CD8-positive, alpha-beta memory T cell (primary cell): ENCODE data around the gene PCDHA9. TPM values are rescaled to one million over a fixed set of nuclear protein-coding genes. Genes with fewer than 3 reads are reported as not detected.
"Not testable (repeated sequence)": the region's sequence is repeated elsewhere in the genome, so short reads cannot be mapped to it uniquely, and the experiment has no call there.

Source experiments
- CTCF ChIA-PET: fragments of 350-600 bp; sonication (Branson Sonifier 250); formaldehyde crosslinking; loops from one replicate; lab custom pipeline; 2021; ENCODE audit warnings: antibody characterized with exemption; lab: Charles Lee
- POLR2A ChIA-PET: fragments of 350-600 bp; sonication (Branson Sonifier 250); formaldehyde crosslinking; loops from one replicate; lab custom pipeline; 2021; ENCODE audit warnings: antibody characterized with exemption; lab: Charles Lee
- DNase-seq, 5 donors: peaks; one replicate each; pipeline versions ENCODE4 v3.0.0 to v3.0.0-alpha.2; 2020 to 2022; ENCODE audit warnings: mixed read lengths in 1 of 5
- H3K27ac ChIP-seq: one replicate; pipeline ENCODE4 v1.7.0; 2013; ENCODE audit warnings: low read depth, mild to moderate bottlenecking, low read length, moderate library complexity
- H3K27me3 ChIP-seq: 2 replicates; pipeline ENCODE4 v1.7.0; 2013; ENCODE audit warnings: low read length, mild to moderate bottlenecking; ENCODE audit not compliant: insufficient read depth, poor library complexity, severe bottlenecking
- H3K36me3 ChIP-seq: 2 replicates; pipeline ENCODE4 v1.7.0; 2013; ENCODE audit warnings: mild to moderate bottlenecking, low read length, moderate library complexity; ENCODE audit not compliant: insufficient read depth
- H3K4me1 ChIP-seq: 2 replicates; pipeline ENCODE4 v1.7.0; 2013; ENCODE audit warnings: mild to moderate bottlenecking, low read length, moderate library complexity; ENCODE audit not compliant: insufficient read depth
- H3K4me3 ChIP-seq: 2 replicates; pipeline ENCODE4 v1.7.0; 2013; ENCODE audit warnings: mild to moderate bottlenecking, low read length
- H3K9me3 ChIP-seq: 2 replicates; pipeline ENCODE4 v1.7.0; 2013; ENCODE audit warnings: mild to moderate bottlenecking, low read length
- H3K27ac Mint-ChIP-seq, 8 donors: one replicate each; pipeline ENCODE4 v1.8.0; 2020 to 2021; ENCODE audit warnings: mixed read lengths in 8 of 8, mild to moderate bottlenecking in 6 of 8, inconsistent platforms in 3 of 8, moderate library complexity in 3 of 8
- H3K27me3 Mint-ChIP-seq, 2 donors: one replicate each; pipeline ENCODE4 v1.8.0; 2020 to 2021; ENCODE audit warnings: mixed read lengths in 2 of 2, mild to moderate bottlenecking in 1 of 2, moderate library complexity in 1 of 2
- H3K36me3 Mint-ChIP-seq, 3 donors: one replicate each; pipeline ENCODE4 v1.8.0; 2020 to 2021; ENCODE audit warnings: mixed read lengths in 3 of 3, inconsistent platforms in 1 of 3, mild to moderate bottlenecking in 1 of 3
- H3K4me1 Mint-ChIP-seq, 3 donors: one replicate each; pipeline ENCODE4 v1.8.0; 2020 to 2021; ENCODE audit warnings: mixed read lengths in 3 of 3, inconsistent platforms in 1 of 3, mild to moderate bottlenecking in 1 of 3
- H3K4me3 Mint-ChIP-seq, 7 donors: one replicate each; pipeline ENCODE4 v1.8.0; 2020 to 2021; ENCODE audit warnings: mixed read lengths in 7 of 7, mild to moderate bottlenecking in 6 of 7, moderate library complexity in 4 of 7, inconsistent platforms in 2 of 7
- H3K9me3 Mint-ChIP-seq, 5 donors: one replicate each; pipeline ENCODE4 v1.8.0; 2020 to 2022; ENCODE audit warnings: mixed read lengths in 5 of 5, mild to moderate bottlenecking in 3 of 5, moderate library complexity in 2 of 5, inconsistent platforms in 1 of 5
- polyA plus RNA-seq: library from polyadenylated mRNA; unstranded; fragments of 300-500 nt; fragmentation: Illumina TruSeq; gene quantifications from one replicate; pipeline ENCODE4 v1.2.3, GENCODE V29; 2021
- total RNA-seq, 2 experiments: library from RNA; stranded (reverse); gene quantifications; one replicate each; pipeline ENCODE4 v1.2.3, GENCODE V29; 2021

PCDHA9 gene
- total and polyA plus RNA-seq, 3 experiments from 2014 or later = not detected

- H3K27me3 ChIP-seq = no peaks in the 10 kb centered on the region
- no peak overlapping the region for H3K4me3 Mint-ChIP-seq
- peaks cover 14 to 49% (median 38%) of the 10 kb centered on the region in 5 donors for H3K9me3 Mint-ChIP-seq
- H3K27ac Mint-ChIP-seq = no peak overlapping the region
- H3K27me3 Mint-ChIP-seq = peaks cover 9 to 35% of the 10 kb centered on the region in 2 donors
- POLR2A ChIA-PET = no interaction called here
- DNase-seq = no peak
- CTCF ChIA-PET = no interaction called here
- no peaks in the 10 kb centered on the region for H3K9me3 ChIP-seq
- no peaks in the 10 kb centered on the region for H3K4me1 ChIP-seq
- no peak overlapping the region for H3K4me3 ChIP-seq
- no peak overlapping the region for H3K27ac ChIP-seq
- H3K36me3 Mint-ChIP-seq = peaks cover 0 to 1% (median 0%) of the 10 kb centered on the region in 3 donors
- no peaks in the 10 kb centered on the region for H3K4me1 Mint-ChIP-seq
- no peaks in the 10 kb centered on the region for H3K36me3 ChIP-seq
These were observed 39.3 kb upstream of the PCDHA9 start for GRCh38 chr5:140808889-140809291.

DNA sequence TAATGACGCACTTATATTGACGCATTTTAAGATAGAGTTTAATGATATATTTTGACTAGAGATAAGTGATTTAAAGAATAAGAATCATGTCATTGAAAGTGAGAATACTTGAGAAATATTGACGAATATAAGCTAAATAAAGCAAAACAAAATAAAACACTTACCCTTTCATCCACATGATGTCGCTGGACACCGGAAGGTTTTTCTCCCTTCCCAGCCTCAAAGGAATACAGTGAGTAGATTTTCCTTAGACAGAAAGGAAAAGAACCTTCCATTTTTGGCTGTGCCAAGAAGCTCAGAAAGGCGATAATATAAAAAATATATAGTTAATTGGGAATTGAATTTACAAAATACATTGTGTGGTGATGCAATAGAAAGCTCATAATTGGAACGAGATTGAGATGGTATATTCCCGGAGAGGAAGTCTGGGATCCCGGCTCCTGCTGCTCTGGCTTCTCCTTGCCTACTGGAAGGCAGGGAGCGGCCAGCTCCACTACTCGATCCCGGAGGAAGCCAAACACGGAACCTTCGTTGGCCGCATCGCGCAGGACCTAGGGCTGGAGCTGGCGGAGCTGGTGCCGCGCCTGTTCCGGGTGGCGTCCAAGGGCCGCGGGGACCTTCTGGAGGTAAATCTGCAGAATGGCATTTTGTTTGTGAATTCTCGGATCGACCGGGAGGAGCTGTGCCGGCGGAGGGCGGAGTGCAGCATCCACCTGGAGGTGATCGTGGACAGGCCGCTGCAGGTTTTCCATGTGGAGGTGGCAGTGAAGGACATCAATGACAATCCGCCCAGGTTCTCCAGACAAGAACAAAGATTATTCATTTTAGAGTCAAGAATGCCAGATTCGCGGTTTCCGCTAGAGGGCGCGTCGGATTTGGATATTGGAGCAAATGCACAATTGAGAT lies 26.6 kb upstream of the PCDHA9 start, which contains the start of gene PCDHA5:
PCDHA5 (plus strand) TSS at position 239 of the 906 bp plus-strand sequence.
- peaks cover 14 to 31% of the 10 kb centered on the region in 2 donors for H3K27me3 Mint-ChIP-seq
- no peaks in the 10 kb centered on the region for H3K4me1 Mint-ChIP-seq
- H3K27ac ChIP-seq = no peak within 1 kb of the TSS
- no peak within 1 kb of the TSS for H3K27ac Mint-ChIP-seq
- no peaks in the 10 kb centered on the region for H3K36me3 ChIP-seq
- H3K4me3 Mint-ChIP-seq = no peak within 1 kb of the TSS
- no peaks in the 10 kb centered on the region for H3K36me3 Mint-ChIP-seq
- H3K4me3 ChIP-seq = no peak within 1 kb of the TSS
- H3K27me3 ChIP-seq = no peaks in the 10 kb centered on the region
- no peak for DNase-seq
- peaks cover 12 to 30% (median 20%) of the 10 kb centered on the region in 5 donors for H3K9me3 Mint-ChIP-seq
- ChIA-PET POLR2A (no interaction called here), CTCF (no interaction called here)
- H3K4me1 ChIP-seq = no peaks in the 10 kb centered on the region
- no peaks in the 10 kb centered on the region for H3K9me3 ChIP-seq

DNA sequence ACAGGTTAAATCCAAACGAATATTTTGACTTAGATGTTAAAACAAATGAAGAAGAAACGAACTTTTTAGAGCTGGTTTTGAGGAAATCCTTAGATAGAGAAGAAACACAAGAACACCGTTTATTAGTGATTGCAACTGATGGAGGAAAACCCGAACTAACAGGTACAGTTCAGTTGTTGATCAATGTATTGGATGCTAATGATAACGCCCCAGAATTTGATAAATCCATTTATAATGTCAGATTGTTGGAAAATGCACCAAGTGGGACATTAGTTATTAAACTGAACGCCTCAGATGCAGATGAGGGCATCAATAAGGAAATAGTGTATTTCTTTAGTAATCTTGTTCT lies 25.9 kb upstream of the PCDHA9 start:
- peaks cover 0 to 5% (median 0%) of the 10 kb centered on the region in 3 donors for H3K36me3 Mint-ChIP-seq
- no peaks in the 10 kb centered on the region for H3K27me3 ChIP-seq
- no peak for DNase-seq
- peaks cover 9 to 34% (median 23%) of the 10 kb centered on the region in 5 donors for H3K9me3 Mint-ChIP-seq
- no peak overlapping the region for H3K4me3 ChIP-seq
- ChIA-PET CTCF (no interaction called here), POLR2A (no interaction called here)
- peaks cover 20 to 37% of the 10 kb centered on the region in 2 donors for H3K27me3 Mint-ChIP-seq
- no peak overlapping the region for H3K27ac Mint-ChIP-seq
- no peak overlapping the region for H3K4me3 Mint-ChIP-seq
- no peaks in the 10 kb centered on the region for H3K4me1 ChIP-seq
- H3K4me1 Mint-ChIP-seq = no peaks in the 10 kb centered on the region
- H3K27ac ChIP-seq = no peak overlapping the region
- no peaks in the 10 kb centered on the region for H3K9me3 ChIP-seq
- H3K36me3 ChIP-seq = no peaks in the 10 kb centered on the region

- H3K27ac Mint-ChIP-seq, H3K27ac ChIP-seq, H3K4me1 ChIP-seq, H3K9me3 ChIP-seq, H3K27me3 ChIP-seq, H3K4me1 Mint-ChIP-seq, H3K36me3 ChIP-seq, H3K4me3 Mint-ChIP-seq, H3K36me3 Mint-ChIP-seq, H3K4me3 ChIP-seq, DNase-seq, POLR2A ChIA-PET, CTCF ChIA-PET: not testable (repeated sequence)
- Mint-ChIP-seq H3K9me3 (peaks cover 13 to 27% (median 26%) of the 10 kb centered on the region in 5 donors), H3K27me3 (peaks cover 20 to 35% of the 10 kb centered on the region in 2 donors)
These were observed 25.2 kb upstream of the PCDHA9 start for GRCh38 chr5:140822969-140823368.

DNA sequence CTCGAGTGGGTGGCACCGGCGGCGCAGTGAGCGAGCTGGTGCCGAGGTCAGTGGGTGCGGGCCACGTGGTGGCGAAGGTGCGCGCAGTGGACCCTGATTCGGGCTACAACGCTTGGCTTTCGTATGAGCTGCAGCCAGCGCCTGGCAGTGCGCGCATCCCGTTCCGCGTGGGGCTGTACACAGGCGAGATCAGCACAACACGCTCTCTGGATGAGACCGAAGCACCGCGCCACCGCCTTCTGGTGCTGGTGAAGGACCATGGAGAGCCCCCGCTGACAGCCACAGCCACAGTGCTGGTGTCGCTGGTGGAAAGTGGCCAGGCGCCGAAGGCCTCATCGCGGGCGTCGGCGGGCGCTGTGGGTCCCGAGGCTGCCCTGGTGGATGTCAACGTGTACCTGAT lies 24.7 kb upstream of the PCDHA9 start:
- no peak overlapping the region for H3K4me3 ChIP-seq
- no peaks in the 10 kb centered on the region for H3K9me3 ChIP-seq
- Mint-ChIP-seq H3K36me3 (peaks cover 0 to 8% (median 0%) of the 10 kb centered on the region in 3 donors), H3K4me3 (no peak overlapping the region), H3K27me3 (peaks cover 19 to 32% of the 10 kb centered on the region in 2 donors), H3K4me1 (no peaks in the 10 kb centered on the region), H3K9me3 (peaks cover 11 to 28% (median 27%) of the 10 kb centered on the region in 5 donors), H3K27ac (no peak overlapping the region)
- H3K36me3 ChIP-seq = no peaks in the 10 kb centered on the region
- ChIA-PET POLR2A (no interaction called here), CTCF (no interaction called here)
- no peak overlapping the region for H3K27ac ChIP-seq
- no peaks in the 10 kb centered on the region for H3K4me1 ChIP-seq
- H3K27me3 ChIP-seq = no peaks in the 10 kb centered on the region
- DNase-seq = no peak

DNA sequence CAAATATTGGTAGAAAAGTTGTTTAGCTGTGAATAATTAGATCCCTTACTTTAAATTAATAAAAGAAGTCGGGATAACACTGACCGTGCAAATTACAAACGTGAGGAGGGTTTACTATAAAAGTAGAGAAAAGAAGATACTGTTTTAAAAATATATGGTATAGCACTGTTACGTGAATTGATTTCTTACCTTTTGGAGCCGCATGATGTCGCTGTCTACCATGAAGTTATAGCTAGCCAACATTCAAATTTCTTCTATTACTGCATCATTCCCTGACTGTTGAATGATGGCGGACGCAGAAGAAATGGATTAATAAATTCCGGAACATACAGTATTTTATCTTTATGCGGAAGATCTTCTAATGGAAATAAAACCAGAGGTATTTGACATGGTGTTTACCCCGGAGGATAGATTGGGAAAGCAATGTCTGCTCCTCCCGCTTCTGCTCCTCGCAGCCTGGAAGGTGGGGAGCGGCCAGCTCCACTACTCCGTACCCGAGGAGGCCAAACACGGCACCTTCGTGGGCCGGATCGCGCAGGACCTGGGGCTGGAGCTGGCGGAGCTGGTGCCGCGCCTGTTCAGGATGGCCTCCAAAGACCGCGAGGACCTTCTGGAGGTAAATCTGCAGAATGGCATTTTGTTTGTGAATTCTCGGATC lies 20.3 kb upstream of the PCDHA9 start, which contains the start of gene PCDHA6:
PCDHA6 (plus strand) TSS at position 257 of the 658 bp plus-strand sequence; CDS start at position 389, 132 bp downstream.
- Histone ChIP-seq H3K36me3 (no peaks in the 10 kb centered on the region), H3K4me3 (no peak within 1 kb of the TSS), H3K9me3 (no peaks in the 10 kb centered on the region), H3K27me3 (no peaks in the 10 kb centered on the region), H3K4me1 (no peaks in the 10 kb centered on the region), H3K27ac (no peak within 1 kb of the TSS)
- Mint-ChIP-seq H3K4me3 (no peak within 1 kb of the TSS), H3K27me3 (peaks cover 21 to 47% of the 10 kb centered on the region in 2 donors), H3K27ac (peak within 1 kb of the TSS in 1 of 8 donors; percentile 42), H3K4me1 (no peaks in the 10 kb centered on the region), H3K36me3 (peaks cover 0 to 12% (median 0%) of the 10 kb centered on the region in 3 donors), H3K9me3 (peaks cover 14 to 39% (median 27%) of the 10 kb centered on the region in 5 donors)
- DNase-seq = no peak
- ChIA-PET CTCF (no interaction called here), POLR2A (no interaction called here)

- Histone ChIP-seq H3K27me3 (no peaks in the 10 kb centered on the region), H3K9me3 (no peaks in the 10 kb centered on the region), H3K27ac (no peak overlapping the region), H3K4me1 (no peaks in the 10 kb centered on the region), H3K36me3 (no peaks in the 10 kb centered on the region), H3K4me3 (no peak overlapping the region)
- Mint-ChIP-seq H3K36me3 (peaks cover 0 to 12% (median 0%) of the 10 kb centered on the region in 3 donors), H3K27ac (no peak overlapping the region), H3K4me1 (no peaks in the 10 kb centered on the region), H3K9me3 (peaks cover 16 to 40% (median 31%) of the 10 kb centered on the region in 5 donors), H3K27me3 (peaks cover 25 to 51% of the 10 kb centered on the region in 2 donors), H3K4me3 (no peak overlapping the region)
- ChIA-PET POLR2A (no interaction called here), CTCF (no interaction called here)
- no peak for DNase-seq
These were observed 19.8 kb upstream of the PCDHA9 start for GRCh38 chr5:140828362-140828737.
